Neuronal stem cell (in vitro differentiated cells): ENCODE results near the gene DOLPP1.

Source experiments
- DNase-seq: peaks from one replicate; pipeline ENCODE4 v3.0.0-alpha.2; 2013; ENCODE audit warnings: low spot score
- H2AFZ ChIP-seq: one replicate; pipeline ENCODE4 v1.6.1; 2013; ENCODE audit warnings: mild to moderate bottlenecking, low read length, inconsistent platforms
- H2AK5ac ChIP-seq: 2 replicates; pipeline ENCODE4 v1.6.1; 2013; ENCODE audit warnings: low read depth, mild to moderate bottlenecking, inconsistent platforms, low read length, moderate library complexity, mixed read lengths
- H2BK120ac ChIP-seq: 2 replicates; pipeline ENCODE4 v1.6.1; 2013; ENCODE audit warnings: low read depth, mild to moderate bottlenecking, inconsistent platforms, low read length, moderate library complexity, mixed read lengths
- H2BK12ac ChIP-seq: one replicate; pipeline ENCODE4 v1.6.1; 2013; ENCODE audit warnings: low read length, inconsistent platforms
- H2BK15ac ChIP-seq: 2 replicates; pipeline ENCODE4 v1.6.1; 2013; ENCODE audit warnings: mild to moderate bottlenecking, low read length, inconsistent platforms, mixed read lengths
- H2BK5ac ChIP-seq: one replicate; pipeline ENCODE4 v1.6.1; 2013; ENCODE audit warnings: inconsistent platforms, mild to moderate bottlenecking, low read length, moderate library complexity
- H3K14ac ChIP-seq: one replicate; pipeline ENCODE4 v1.6.1; 2013; ENCODE audit warnings: low read length, inconsistent platforms
- H3K18ac ChIP-seq: 2 replicates; pipeline ENCODE4 v1.6.1; 2013; ENCODE audit warnings: low read length, inconsistent platforms
- H3K23ac ChIP-seq: 2 replicates; pipeline ENCODE4 v1.6.1; 2013; ENCODE audit warnings: low read depth, mild to moderate bottlenecking, mixed read lengths, low read length, inconsistent platforms; ENCODE audit not compliant: poor library complexity
- H3K27ac ChIP-seq: replicated peaks from 3 replicates; pipeline ENCODE4 v1.5.1; 2013; ENCODE audit warnings: low read length, inconsistent platforms
- H3K27me3 ChIP-seq, 3 experiments: 2 replicates each; pipeline ENCODE4 v1.6.1; 2013; ENCODE audit warnings: low read length in 3 of 3, mild to moderate bottlenecking in 2 of 3, inconsistent platforms in 1 of 3, low read depth in 1 of 3, mixed read lengths in 1 of 3, moderate library complexity in 1 of 3; ENCODE audit not compliant: control insufficient read depth in 3 of 3, insufficient read depth in 3 of 3
- H3K36me3 ChIP-seq, 2 donors: replicated peaks in 1 of 2; 2 replicates each; pipeline ENCODE4 v1.6.1; 2013; ENCODE audit warnings: low read length in 2 of 2; ENCODE audit not compliant: control insufficient read depth in 2 of 2, insufficient read depth in 2 of 2
- H3K4ac ChIP-seq: 2 replicates; pipeline ENCODE4 v1.6.1; 2013; ENCODE audit warnings: inconsistent platforms, mild to moderate bottlenecking, low read length, moderate library complexity
- H3K4me1 ChIP-seq, 2 donors: 1 replicate in 1 of 2; 2 replicates in 1 of 2; pipeline ENCODE4 v1.6.1; 2013; ENCODE audit warnings: low read length in 2 of 2, low read depth in 1 of 2; ENCODE audit not compliant: control insufficient read depth in 2 of 2, insufficient read depth in 1 of 2
- H3K4me2 ChIP-seq: one replicate; pipeline ENCODE4 v1.6.1; 2013; ENCODE audit warnings: mild to moderate bottlenecking, low read length, inconsistent platforms; ENCODE audit not compliant: insufficient read depth, poor library complexity, severe bottlenecking
- H3K4me3 ChIP-seq, 2 donors: 2 replicates each; pipeline ENCODE4 v1.5.1; 2013; ENCODE audit warnings: low read length in 2 of 2, mild to moderate bottlenecking in 2 of 2, inconsistent platforms in 1 of 2, moderate library complexity in 1 of 2
- H3K79me1 ChIP-seq: one replicate; pipeline ENCODE4 v1.6.1; 2013; ENCODE audit warnings: low read depth, mild to moderate bottlenecking, inconsistent platforms, low read length, moderate library complexity
- H3K9ac ChIP-seq: one replicate; pipeline ENCODE4 v1.6.1; 2013; ENCODE audit warnings: mild to moderate bottlenecking, low read depth, low read length, inconsistent platforms; ENCODE audit not compliant: poor library complexity
- H3K9me3 ChIP-seq, 2 donors: replicated peaks in 1 of 2; 2 replicates each; pipeline versions ENCODE3 to v1.6.1; 2013; ENCODE audit warnings: low read length in 2 of 2, mild to moderate bottlenecking in 2 of 2, inconsistent platforms in 1 of 2, low read depth in 1 of 2, mixed read lengths in 1 of 2, moderate library complexity in 1 of 2; ENCODE audit not compliant: control insufficient read depth in 2 of 2, insufficient read depth in 1 of 2
- H4K8ac ChIP-seq: one replicate; pipeline ENCODE4 v1.6.1; 2013; ENCODE audit warnings: low read depth, mild to moderate bottlenecking, inconsistent platforms, low read length, moderate library complexity
- H4K91ac ChIP-seq: one replicate; pipeline ENCODE4 v1.6.1; 2013; ENCODE audit warnings: low read length, low read depth, mild to moderate bottlenecking, inconsistent platforms; ENCODE audit not compliant: poor library complexity
- WGBS, 2 donors: extraction: QIAGEN DNeasy Blood & Tissue Kit; methylation state at CpG; one replicate each; pipeline ENCODE4 v1.1.7; 2013; ENCODE audit warnings: missing lambda C conversion rate in 2 of 2, mixed read lengths in 1 of 2; ENCODE audit not compliant: insufficient read length in 2 of 2, insufficient replicate concordance in 1 of 2; ENCODE audit errors: extremely low coverage in 2 of 2; 5-methylcytosine and 5-hydroxymethylcytosine counted together

DOLPP1 gene

GRCh38 chr9:129100383-129101169 lies 19.7 kb downstream of the DOLPP1 start:
- no CpG with 5 or more reads among the region's 28 CpGs for WGBS, 2 donors
- H3K23ac ChIP-seq, result peak overlapping the region; percentile 51
- peaks cover 0 to 12% of the 10 kb centered on the region in 2 donors for H3K36me3 ChIP-seq
- no peak overlapping the region for H3K14ac ChIP-seq
- H2BK12ac ChIP-seq, result no peak overlapping the region
- no peak overlapping the region for H4K91ac ChIP-seq
- peak overlapping the region; percentile 57 for H2AK5ac ChIP-seq
- H4K8ac ChIP-seq, result no peak overlapping the region
- no peak for DNase-seq
- H3K9ac ChIP-seq, result peak overlapping the region; percentile 73
- no peaks in the 10 kb centered on the region for H3K9me3 ChIP-seq
- no peak overlapping the region for H3K27ac ChIP-seq
- no peaks in the 10 kb centered on the region for H3K27me3 ChIP-seq
- no peaks in the 10 kb centered on the region for H3K4me1 ChIP-seq
- H3K79me1 ChIP-seq, result peaks cover 2% of the 10 kb centered on the region
- H2BK120ac ChIP-seq, result no peak overlapping the region
- peak overlapping the region; percentile 92 for H2BK15ac ChIP-seq
- H2AFZ ChIP-seq, result no peak overlapping the region
- no peak overlapping the region for H2BK5ac ChIP-seq
- no peak overlapping the region for H3K4me2 ChIP-seq
- no peak overlapping the region for H3K4ac ChIP-seq
- peak overlapping the region in 1 of 2 donors; percentile 33 for H3K4me3 ChIP-seq
- H3K18ac ChIP-seq, result peak overlapping the region; percentile 72

GRCh38 chr9:129101279-129101678 lies 20.4 kb downstream of the DOLPP1 start:
- Histone ChIP-seq H3K9ac (no peak overlapping the region), H3K23ac (no peak overlapping the region), H2AK5ac (no peak overlapping the region), H3K36me3 (peaks cover 0 to 10% of the 10 kb centered on the region in 2 donors), H3K4me3 (no peak overlapping the region), H2BK15ac (no peak overlapping the region), H3K4me1 (no peaks in the 10 kb centered on the region), H2BK12ac (no peak overlapping the region), H3K79me1 (peaks cover 2% of the 10 kb centered on the region), H3K27me3 (no peaks in the 10 kb centered on the region), H2BK5ac (no peak overlapping the region), H3K14ac (no peak overlapping the region), H4K8ac (no peak overlapping the region), H2BK120ac (no peak overlapping the region), H2AFZ (no peak overlapping the region), H4K91ac (no peak overlapping the region), H3K9me3 (no peaks in the 10 kb centered on the region), H3K4ac (no peak overlapping the region), H3K4me2 (no peak overlapping the region), H3K18ac (no peak overlapping the region), H3K27ac (no peak overlapping the region)
- no peak for DNase-seq
- no CpG with 5 or more reads among the region's 7 CpGs for WGBS, 2 donors

GRCh38 chr9:129102095-129102525 lies 21.2 kb downstream of the DOLPP1 start:
- Histone ChIP-seq H3K79me1 (peaks cover 2% of the 10 kb centered on the region), H3K18ac (peak overlapping the region; percentile 64), H3K27ac (no peak overlapping the region), H3K9me3 (no peaks in the 10 kb centered on the region), H4K91ac (no peak overlapping the region), H3K4me3 (no peak overlapping the region), H3K4me1 (no peaks in the 10 kb centered on the region), H3K4ac (peak overlapping the region; percentile 76), H3K27me3 (no peaks in the 10 kb centered on the region), H3K36me3 (peaks cover 0 to 7% of the 10 kb centered on the region in 2 donors), H2BK5ac (peak overlapping the region; percentile 66), H4K8ac (no peak overlapping the region), H3K14ac (peak overlapping the region; percentile 38), H3K4me2 (no peak overlapping the region), H2AK5ac (peak overlapping the region; percentile 92), H2BK12ac (no peak overlapping the region), H2AFZ (no peak overlapping the region), H3K9ac (peak overlapping the region; percentile 44), H3K23ac (peak overlapping the region; percentile 2), H2BK120ac (no peak overlapping the region), H2BK15ac (peak overlapping the region; percentile 58)
- no peak for DNase-seq
- no CpG with 5 or more reads among the region's 13 CpGs for WGBS, 2 donors

- Histone ChIP-seq H3K36me3 (peaks cover 0 to 11% of the 10 kb centered on the region in 2 donors), H4K91ac (no peak overlapping the region), H4K8ac (no peak overlapping the region), H3K4ac (no peak overlapping the region), H2AK5ac (peak overlapping the region; percentile 92), H3K4me1 (no peaks in the 10 kb centered on the region), H2BK15ac (peak overlapping the region; percentile 58), H3K4me3 (no peak overlapping the region), H3K27me3 (no peaks in the 10 kb centered on the region), H3K4me2 (no peak overlapping the region), H3K9me3 (no peaks in the 10 kb centered on the region), H3K79me1 (peaks cover 2% of the 10 kb centered on the region), H3K18ac (no peak overlapping the region), H2BK5ac (no peak overlapping the region), H3K14ac (no peak overlapping the region), H2BK120ac (no peak overlapping the region), H2BK12ac (no peak overlapping the region), H3K9ac (no peak overlapping the region), H3K23ac (peak overlapping the region; percentile 65), H2AFZ (no peak overlapping the region), H3K27ac (no peak overlapping the region)
- WGBS, 2 donors, result no CpG with 5 or more reads among the region's 14 CpGs
- DNase-seq, result no peak
Observed at GRCh38 chr9:129102791-129103594, 22.1 kb downstream of the DOLPP1 start.
